NOMO-1 treated with DMSO at 0.1 percent for 48 hours (cell line): Measurements from ENCODE around the gene PPIB.

Experiments used
- DNase-seq: peaks from one replicate; lab custom pipeline; 2025; ENCODE audit not compliant: unreplicated experiment; lab: John Stamatoyannopoulos, UW

Gene PPIB

GRCh38 chr15:64158363-64159134 lies 4.3 kb downstream of the PPIB start:
- DNase-seq: no peak

GRCh38 chr15:64157599-64158125 lies 5.2 kb downstream of the PPIB start:
- DNase-seq: no peak

- DNase-seq: no peak
These were observed 6.0 kb downstream of the PPIB start for GRCh38 chr15:64156652-64157331.

- no peak for DNase-seq
These were observed 6.8 kb downstream of the PPIB start for GRCh38 chr15:64155802-64156651.

DNA sequence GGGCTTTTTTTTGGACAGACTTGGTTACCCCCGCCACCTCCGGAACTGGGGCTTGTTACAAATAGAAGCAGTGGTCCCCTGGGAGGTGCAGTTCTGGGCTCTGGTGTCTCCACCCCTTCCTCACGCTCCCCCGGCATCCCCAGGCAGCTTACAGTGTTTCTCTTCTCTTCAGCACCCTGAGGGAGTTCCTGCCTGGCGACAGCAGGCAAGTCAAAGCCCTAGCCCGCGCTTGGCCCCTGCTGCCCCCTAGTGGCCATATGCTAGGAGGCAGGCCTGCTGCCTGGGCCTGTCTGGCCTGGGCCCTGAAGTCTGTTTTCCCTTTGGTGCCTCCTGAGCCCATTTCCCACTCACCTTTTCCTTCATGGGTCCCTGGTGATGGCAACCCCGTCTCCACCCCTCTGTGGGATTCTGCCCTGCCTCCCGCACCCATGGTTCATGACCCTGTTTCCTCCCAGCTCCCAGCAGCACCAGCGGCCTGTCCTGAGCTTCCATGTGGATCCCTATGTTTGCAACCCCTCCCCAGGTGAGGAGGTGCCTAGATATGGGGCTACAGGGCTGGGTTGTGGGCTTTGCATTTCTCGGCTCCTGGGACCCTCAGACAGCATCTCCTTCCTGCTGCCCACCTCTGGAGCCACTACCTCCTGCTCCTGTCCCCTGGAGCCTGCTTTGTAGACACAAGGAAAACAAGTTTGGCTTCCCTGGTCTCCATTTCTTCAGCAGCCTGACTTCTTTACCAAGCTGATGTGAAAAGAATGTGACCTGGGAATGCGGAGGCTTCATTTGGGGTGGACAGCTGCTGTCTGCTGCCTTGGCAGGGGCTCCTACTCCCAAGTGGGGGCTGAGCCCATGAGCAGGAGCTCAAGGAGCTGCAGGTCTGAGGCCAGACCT lies 9.1 kb downstream of the PPIB start:
- DNase-seq: peak; percentile 73

- no peak for DNase-seq
These were observed 10.1 kb downstream of the PPIB start for GRCh38 chr15:64152507-64153387.

GRCh38 chr15:64151727-64152506 lies 10.9 kb downstream of the PPIB start, which contains the start of gene SNX22:
TSS of gene SNX22 (plus strand) at chr15:64151731. CDS start at chr15:64151776, 45 bp downstream.
- DNase-seq: no peak

DNA sequence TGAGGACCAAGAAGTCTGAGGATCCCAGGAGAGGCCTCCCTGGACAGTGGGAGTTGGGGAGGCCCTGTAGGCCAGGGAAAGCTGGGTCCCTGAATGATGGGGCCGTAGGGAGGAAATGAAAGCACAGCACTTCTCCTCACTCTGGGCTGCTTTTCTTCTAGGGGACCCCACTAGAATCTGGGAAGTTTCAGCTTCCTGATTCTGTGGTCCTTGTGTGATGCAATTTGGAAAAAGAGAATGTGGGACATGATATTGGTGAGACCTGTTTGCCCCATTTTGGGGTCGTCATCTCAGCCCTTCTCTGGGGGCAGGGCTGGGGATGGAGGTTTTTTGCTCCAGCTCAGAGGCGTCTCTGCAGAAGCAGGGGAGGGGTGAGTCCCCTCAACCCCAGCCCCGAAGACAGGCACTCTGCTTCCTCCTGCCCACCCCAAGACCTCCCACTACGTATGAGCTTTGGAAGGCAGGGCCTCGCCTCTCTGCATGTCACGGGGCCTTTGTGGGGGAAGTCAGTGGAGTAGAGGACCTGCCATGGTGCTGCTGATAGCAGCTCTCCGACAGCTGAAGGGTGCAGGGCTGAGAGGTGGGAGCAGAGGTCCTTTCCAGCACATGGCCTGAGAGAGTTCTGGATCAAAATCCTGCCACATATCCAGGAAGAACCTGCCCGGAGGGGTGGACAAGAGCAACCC lies 12.8 kb downstream of the PPIB start:
- DNase-seq: no peak

GRCh38 chr15:64149424-64149823 lies 13.4 kb downstream of the PPIB start:
- no peak for DNase-seq

- no peak for DNase-seq
These were observed 14.2 kb downstream of the PPIB start for GRCh38 chr15:64148581-64148980.

GRCh38 chr15:64148168-64148567 lies 14.7 kb downstream of the PPIB start:
- DNase-seq: no peak

DNA sequence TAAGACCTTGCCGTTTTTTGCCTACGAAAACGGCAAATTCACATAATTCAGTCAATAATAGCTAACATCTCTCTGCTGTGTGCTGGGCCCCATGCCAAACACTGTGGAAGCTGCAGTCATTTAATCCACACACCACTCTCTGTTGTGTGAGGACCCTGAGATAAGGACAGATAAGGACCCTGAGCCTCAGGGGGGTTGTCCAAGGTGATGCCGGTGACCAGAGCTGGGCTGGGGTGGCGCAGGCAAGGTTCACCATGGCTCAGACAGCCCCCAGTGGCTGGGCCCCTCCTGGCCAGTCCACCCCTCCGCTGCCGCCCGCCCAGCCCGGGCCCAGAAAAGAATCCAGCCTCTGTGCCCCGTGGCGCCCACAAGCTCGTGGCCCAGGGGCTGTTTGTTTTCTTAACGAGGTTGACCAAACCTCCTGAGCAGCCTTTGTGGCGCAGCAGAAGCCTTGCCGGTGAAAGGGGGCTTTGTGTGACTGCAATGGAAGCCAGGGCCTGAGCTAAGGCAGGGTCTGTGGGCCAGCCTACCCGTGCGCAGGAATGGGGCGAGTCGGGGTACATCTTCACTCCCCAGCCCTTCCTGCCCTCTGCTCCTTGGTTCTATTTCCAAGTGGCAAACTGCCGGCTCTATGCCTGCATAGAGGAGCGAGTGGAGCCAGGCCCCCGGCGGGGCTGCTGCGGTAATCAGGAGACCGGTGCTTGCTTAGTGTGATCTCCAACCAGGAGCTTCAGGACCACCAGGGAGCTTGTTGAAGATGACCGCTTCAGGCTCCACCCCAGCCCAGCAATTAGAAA lies 15.7 kb downstream of the PPIB start:
- no peak for DNase-seq

DNA sequence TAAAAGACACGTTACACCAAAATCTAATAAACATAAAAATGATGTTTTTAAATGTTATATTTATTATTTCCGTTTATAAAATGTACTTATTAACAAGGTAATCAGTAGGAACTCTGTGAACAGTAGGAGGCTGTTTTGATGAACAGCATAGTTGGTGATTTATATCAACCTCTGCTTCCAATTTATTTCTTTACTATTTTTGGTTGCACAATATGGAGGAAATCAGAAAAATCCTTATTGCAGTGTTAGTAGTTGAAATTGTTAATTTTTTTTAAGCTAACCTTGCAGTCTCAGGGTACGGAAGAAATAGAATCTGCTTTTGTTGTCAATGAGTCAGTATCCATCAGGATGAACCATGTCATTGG lies 16.3 kb downstream of the PPIB start:
- no peak for DNase-seq

DNA sequence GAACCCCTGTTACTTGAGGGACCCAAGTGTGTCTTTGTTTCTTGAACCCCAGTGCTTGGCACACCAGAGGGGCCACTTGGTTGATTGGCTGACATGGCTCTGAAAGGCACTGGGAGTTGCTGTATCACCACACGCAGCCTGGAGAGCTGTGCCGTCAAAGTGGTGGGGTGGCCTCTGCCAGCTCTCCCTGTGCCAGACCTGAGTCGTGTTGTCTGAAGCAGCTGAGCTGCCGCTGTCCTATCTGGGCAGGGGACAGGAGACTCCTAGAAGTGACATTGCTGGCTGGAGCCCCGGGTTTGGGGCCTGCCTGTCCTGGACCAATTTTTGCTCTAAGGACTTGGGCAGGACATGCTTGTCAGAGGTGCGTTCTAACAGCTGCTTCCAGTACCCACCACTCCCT lies 16.8 kb downstream of the PPIB start:
- no peak for DNase-seq

DNA sequence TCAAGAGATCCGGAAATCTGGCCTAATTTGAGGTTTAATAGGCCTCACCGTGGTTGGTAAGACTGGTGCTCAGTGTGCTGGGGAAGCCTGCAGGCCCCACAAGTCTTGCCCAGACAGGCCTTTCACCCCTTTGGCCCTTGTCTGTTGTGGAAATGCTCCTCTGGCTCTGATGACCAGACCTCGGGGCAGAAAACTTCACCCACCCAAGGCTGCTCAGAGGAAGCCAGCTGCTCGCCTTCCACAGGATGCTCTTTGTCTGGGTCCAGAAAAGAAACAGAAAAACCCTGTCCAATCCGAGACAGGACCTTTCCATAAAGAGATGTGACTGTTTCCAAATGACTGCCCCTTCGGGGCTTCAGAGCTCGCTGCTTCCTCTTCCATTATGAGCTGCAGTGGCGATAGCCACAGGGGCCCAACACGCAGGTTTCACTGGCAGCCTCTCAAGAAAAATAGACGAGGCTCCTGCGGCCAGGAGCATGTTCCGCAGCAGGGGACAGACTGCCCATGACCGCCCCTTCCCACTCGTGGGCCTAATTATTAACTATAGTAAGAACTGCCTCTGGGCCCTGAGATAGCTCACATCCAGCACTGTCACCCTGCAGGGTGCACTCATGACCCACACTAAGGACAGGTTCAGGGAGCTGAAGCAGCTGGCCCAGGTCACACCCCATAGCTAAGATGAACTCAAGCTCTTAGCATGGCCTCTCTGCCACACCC lies 18.1 kb downstream of the PPIB start:
- no peak for DNase-seq

DNA sequence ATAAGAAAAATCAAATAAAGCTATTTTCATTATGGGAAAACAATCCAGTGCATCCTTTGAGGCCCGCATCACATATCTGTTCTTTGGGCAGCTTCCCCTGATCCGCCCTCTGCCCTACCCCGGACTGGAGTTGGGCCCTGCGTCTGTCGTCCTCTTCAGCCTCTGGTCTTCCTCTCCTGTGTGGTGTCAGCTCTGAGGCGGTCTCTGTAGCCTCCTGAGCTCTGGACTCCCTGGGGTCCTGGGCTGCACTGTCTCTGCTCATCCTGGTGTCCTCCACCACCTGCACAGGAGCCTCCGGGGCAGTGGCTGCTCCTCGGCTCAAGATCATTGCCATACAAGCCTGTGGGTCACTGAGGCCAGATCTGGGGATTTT lies 18.6 kb downstream of the PPIB start:
- no peak for DNase-seq

- no peak for DNase-seq
These were observed 19.5 kb downstream of the PPIB start for GRCh38 chr15:64143276-64143675.
